HG02981 (cell line): ENCODE results near the gene SYTL3.

Experiments used
- ATAC-seq: cut with Tn5 transposase; IDR thresholded peaks from one replicate; pipeline ENCODE4 v1.9.1; 2021; ENCODE audit warnings: mild to moderate bottlenecking, moderate library complexity; ENCODE audit not compliant: unreplicated experiment

The SYTL3 gene

DNA sequence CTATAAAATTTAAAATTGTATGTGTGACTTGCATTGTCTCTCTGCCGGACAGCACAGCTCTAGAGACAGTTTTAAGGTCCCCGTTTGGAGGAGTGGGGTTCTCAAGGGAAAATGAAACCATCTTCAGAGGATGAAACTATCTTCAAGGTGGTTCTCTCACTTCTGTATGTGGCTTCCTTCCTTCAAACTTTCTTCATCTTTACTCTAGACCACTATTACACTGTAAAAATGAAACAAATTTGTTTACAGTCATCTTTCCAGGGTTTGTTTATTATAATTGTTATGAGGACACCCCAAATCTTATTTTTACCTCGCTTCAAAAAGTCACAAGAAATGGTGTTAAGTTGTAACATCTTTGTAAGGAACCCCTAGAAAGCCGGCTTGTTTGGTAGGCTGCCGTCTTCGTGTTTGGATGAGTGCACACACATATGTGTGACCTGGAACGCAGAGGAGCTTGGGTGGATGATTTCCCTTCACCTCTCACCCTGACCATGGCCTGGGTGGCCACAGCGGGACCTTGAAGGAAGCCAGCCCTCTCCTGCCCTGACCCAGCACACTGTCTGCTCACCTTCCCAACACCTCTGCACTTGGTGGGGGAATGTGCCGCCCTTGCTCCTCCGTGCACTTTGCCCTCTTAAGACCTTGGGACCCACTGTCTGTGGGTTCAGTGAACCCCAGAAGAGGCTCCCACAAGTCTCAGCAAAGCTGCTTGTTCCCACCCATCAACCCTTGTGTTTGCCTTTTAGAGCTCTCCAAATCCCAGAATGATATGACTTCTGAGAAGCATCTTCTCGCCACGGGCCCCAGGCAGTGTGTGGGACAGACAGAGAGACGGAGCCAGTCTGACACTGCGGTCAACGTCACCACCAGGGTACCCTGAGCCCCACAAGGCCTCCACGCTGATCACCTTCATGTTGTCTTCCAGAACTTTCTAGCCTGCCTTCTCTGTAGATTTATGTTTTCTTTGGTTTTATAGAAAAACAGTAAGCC is 67.8 kb downstream of the SYTL3 start:
- peak; percentile 67 for ATAC-seq

DNA sequence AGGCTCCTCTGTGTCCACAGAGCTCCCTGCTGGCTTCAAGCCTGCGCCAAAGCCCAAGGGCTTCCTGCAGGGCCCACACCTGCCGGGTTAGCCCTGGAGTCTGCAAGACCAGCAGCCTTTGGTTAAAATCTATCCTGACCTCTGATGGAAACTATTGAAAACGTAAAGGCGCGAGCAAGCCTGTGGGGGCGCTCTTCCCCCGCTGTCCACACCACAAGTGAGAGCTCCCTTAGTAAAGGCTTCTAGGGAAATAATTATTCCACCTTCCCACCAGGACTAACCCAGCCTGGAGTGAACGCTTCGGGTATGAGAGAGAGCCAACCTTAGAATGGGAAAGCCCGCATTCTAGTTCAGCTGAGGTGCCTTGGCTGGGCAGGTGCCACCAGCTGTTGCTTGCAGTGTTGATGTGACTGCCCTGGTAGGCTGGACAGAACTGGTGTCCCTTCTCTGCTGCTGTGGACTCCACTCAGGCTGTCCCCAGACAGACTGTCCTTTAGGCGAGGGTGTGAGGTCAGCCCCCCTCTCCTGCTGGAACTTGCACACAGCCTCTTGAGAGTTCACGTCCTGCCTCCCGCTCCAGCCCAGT is 68.7 kb downstream of the SYTL3 start:
- ATAC-seq, result no peak

DNA sequence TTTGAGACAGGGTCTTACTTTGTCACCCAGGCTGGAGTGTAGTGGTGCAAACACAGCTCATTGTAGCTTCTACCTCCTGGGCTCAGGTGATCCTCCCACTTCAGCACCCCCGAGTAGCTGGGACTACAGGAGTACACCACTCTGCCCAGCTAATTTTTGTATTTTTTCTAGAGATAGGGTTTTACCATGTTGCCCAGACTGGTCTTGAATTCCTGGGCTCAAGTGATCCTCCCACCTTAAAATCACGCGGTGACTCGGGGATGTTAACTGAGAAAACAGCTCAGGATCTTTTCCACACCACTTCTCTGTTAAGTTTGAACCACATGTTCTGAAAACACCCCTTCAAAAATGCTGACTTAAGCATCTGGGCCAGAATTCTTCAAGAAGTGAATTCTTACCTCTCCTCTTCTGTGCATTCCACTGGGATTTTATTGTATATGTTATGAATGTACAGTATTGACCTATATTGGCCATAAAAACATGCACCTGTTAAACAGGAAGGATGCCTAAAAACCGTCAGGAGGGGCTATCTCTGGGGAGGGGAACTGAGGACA is 72.4 kb downstream of the SYTL3 start:
- no peak for ATAC-seq

DNA sequence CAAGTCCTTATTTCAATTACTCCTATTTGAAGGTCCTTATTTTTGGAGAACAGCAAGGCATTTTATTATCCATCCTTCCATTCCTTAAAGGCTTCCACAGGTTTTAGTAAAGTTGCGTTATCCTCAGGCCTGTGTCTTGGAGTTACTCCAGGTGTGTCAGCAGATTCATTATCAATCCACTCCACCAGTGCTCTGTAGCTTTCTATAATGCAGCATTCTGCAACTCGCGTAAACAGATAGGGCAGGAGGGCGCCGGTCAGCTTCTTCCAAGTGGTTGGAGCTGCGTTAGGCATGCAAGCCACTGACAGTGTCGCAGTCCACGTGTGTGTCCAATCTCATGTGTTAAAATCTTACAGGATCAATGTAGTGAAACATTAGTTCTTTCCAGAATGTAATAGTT is 75.8 kb downstream of the SYTL3 start:
- ATAC-seq, result no peak

DNA sequence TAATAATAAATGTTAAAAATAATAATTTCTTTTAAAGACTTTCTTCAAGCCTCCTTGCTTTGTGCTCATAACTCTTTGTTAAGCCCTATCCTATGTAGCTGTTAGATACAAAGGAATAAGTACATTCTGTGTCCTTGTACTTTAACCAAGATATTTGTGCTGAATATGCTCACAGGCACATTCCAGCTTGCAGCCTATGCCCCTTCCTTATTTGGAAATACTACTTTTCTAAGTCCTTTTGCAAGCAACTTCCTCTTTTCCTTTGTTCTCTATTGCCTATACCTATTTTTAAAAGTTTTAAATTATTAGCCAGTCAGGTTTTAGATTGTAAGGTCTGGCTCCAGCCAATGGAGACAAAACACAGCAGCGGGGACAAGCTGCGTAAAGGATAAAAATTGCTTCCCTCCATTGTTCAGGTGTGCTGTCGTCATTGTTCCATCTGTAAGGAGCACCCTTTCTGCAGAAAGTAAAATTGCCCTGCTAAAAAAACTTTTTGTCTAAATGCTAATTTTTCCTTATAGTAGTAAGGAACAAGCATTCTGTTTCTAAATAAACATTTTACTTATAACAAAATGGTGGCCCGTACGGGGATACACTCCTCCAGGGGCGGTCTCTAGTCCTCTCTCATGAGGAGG is 80.2 kb downstream of the SYTL3 start:
- ATAC-seq, result no peak

DNA sequence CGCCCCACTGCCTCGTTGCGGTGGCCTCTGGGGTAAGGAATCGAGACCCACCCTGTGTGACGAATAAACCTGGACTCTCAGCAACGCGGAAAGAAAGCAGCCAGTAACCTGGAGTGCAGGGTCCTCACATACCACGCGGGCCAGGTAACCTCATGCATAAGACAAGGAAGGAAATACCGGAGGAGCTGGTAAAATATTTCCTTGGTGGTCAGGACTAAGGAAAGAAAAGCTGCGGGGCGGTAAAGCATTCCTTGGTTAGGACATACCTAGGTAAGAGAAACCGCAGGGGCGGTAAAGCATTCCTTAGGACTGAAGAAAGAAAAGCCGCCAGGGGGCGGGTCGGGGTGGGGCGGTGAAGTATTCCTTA is 80.7 kb downstream of the SYTL3 start:
- no peak for ATAC-seq

DNA sequence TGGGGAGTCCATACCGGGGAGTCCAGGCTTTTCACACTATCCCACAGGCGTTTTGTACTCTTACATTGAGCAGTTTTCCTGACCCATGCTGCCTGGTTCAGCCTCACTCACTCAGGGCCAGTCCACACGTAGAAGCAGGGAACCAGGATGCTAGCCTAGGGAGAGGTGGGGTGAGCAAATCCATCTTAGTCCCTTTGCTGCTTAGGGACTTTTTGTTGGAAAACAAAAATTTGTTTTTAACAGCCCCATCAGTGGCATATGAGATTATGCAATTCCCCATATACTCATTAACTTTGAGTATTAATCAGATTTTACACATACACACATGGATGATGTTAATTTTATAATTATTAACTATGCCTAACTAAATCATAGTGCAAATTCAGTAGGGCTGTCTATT is 85.2 kb downstream of the SYTL3 start:
- ATAC-seq, result no peak

DNA sequence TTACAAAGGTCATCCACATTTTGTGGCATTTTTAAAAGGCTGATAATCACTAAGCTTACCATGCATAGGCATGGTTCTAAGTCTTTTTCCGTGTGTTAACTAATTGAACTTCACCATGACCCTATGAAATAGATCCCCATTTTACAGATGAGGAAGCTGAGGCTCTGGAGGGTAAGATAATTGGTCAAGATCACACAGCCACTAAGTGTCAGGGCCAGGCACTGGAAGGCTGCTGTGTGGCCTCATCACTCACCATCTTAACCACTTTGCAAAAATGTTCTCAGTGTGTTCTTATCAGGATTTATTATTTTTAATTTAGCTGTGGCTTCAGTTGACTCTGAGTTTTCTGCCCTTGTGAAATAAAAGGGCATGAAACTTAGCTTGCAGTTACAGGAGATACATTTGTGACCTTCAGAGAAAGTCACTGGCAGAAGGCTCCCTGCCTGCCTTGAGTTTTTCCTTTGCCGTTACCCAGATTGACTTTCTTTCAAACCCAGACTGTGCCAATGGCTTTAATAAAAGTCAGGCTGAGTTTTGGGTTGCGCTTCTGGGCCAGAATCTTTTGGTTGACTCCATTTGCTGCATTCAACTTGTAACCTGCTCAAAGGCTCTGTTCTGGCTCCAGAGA is 87.3 kb downstream of the SYTL3 start:
- ATAC-seq, result no peak

DNA sequence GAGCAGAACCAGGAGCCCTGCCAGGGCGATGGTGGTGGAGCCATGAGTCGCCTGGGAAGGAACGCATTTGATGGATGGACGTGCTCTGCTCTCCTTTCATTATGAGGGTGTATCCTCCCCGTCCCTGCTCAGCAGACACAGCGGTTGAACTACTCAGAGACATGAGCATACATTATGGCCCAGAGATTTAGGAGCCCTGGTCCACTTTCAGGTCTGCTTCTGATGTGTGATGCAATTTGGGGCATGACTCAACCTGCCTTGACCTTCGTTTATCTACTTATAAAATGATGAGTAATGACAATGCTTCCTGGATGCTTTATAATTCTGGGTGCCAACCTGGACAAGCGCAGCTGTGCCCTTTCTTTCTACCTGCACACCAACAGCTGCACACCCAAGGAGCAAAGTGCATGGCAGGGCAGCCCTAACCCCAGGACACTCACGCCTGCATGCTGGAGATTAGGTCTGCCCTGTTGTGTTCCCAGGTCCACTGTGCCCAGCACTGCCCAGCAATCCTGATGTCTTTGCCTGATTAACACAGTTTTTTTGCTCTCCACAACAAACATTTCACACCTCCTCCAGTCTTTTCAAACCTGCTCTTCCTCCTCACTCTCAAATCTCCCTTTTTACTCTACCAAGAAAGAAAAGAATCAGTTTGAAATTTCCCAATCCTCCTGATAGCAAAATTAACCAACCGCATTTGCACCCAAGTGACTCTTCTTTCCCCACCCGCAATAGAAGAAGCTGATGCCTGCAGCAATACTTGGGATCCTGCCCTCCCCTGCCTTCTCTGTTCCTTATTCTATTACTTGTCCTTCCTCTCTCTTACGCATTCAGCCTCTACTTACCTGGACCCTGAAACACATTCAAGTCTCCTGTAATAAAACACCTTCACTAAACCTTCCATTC is 88.1 kb downstream of the SYTL3 start:
- ATAC-seq, result no peak

DNA sequence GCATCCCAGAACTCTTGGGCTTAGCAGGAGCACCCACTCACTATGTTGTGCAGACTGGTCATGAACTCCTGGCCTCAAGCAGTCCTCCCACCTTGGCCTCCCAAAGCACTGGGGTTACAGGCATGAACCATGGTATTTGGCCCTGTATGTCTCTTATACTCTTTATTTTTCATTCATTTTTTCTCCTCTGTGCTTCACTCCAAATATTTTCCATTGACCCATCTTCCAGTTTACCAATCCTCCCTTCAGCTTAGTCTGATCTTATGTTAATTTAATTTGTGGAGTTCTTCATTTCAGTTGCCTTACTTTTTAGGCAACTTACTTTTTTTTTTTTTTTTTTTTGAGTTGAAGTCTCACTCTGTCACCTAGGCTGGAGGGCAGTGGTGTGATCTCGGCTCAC is 89.8 kb downstream of the SYTL3 start:
- no peak for ATAC-seq

DNA sequence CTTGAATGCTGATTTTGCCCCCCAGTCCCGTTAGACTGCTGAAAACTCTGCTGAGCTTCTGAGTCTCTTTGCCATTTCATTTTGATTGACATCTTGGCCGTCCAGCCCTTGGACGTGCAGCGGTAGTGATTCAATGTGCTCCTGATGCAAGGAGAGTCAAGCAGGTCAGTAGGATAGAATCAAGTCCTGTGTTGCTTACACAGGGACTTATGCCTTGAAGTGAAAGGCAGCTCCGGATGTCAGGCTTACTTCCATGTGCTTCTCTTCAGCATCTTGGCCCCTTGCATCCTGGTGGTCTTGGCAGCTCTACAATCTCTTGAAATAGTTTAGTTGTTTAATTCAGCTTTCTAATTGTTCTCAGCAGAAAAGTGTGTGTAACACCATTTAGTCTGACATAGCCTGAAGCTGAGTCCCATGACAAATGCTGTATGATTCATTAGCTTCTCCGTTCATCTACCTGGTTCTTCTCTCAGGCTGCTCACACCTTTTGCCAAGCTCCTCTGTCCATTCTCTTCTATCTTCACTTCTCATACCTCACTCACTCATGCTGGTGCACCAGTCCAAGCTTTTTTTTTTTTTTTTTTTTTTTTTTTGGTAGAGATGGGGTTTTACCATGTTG is 93.3 kb downstream of the SYTL3 start:
- no peak for ATAC-seq

DNA sequence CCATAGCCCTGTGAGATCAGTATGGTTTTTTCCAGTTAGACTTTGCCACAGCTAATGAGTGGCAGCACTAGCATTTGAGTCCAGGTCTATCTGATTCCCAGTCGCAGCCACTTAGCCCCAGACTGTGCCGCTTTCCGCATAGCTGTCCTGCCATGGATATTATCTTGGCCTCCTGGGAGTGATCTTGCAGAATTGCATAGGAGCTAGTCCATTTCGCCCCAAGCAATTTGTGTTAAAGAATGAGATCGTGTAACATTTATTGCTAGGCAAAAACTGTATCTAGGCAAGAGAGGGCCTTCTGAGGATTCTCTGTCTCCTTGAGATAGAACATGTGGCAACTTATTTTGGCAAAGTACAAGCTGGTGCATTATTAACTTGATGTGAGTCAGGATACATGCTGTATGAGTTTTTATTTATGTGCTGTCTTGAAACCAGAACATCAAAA is 95.2 kb downstream of the SYTL3 start:
- no peak for ATAC-seq

DNA sequence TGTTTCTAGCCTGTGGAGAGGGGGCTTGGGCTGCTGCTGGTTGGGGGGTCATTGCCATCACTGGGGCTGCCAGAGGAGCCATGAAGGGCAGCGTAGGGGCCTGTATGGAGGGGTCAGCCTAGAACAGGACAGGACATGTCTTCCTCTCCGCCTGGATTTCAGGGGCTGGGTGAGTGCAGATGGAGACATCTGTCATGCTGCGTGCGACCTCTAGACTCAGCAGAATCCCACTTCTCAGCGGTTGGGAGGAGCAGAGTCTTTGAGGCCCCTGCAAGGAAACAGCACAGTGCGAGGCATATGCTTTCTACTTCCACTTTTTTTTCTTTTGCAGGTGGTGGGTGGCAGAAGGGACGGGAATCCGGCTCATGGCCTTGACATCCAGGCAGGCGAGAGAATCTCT is 101.4 kb downstream of the SYTL3 start:
- ATAC-seq, result no peak

DNA sequence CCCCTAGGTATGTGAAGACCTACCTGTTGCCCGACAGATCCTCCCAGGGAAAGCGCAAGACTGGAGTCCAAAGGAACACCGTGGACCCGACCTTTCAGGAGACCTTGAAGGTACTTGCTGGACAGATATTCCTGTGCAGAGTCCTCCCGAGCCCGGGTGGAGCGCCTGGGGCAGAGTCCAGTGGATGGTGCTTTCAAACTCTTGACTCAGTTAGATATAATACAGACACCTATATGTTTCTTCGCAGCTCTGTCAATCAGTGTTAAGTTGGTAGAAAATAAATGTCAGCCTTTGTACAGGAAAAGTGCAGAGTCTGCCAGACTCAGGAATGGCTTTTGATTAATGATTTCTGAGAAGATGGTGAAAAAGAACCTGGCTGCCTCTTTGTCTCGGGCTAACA is 102.1 kb downstream of the SYTL3 start:
- ATAC-seq, result no peak

DNA sequence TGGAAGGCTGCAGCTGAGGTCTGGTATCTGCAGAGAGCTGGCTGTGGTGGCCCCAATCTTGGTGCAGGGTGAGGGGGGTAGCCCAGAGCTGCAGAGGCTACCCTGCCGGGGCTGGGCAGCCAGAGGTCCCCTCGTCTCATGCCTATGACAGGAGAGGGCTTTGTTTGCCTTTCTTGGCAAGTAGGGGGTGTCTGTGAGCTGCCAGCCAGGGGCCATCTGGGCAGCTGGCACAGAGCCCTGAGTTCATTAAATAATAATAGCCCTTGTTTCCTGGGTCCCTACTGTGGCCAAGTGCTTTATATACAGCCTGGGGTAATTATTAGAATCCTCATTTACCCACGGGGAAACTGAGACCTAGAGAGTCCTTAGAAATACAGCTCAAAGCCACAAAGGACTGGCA is 102.8 kb downstream of the SYTL3 start:
- no peak for ATAC-seq

DNA sequence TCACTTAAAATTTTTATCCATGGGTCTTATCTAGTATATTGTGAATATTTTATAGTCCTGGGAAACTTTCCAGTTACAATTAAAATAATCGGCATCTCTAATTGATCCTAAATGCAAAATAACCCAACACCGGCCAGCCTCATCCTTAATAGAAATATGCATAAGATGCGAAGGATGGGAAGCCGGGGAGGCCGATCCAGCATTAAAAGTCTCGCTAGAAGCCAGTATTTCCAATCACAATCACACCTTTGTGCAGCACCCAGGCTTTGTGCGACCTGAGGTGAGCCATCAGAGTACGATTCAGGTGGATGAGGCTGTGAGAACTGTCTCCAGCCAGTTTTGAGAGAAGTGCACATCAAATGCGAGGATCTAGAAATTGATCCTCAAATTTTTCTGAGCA is 104.0 kb downstream of the SYTL3 start:
- ATAC-seq, result no peak

DNA sequence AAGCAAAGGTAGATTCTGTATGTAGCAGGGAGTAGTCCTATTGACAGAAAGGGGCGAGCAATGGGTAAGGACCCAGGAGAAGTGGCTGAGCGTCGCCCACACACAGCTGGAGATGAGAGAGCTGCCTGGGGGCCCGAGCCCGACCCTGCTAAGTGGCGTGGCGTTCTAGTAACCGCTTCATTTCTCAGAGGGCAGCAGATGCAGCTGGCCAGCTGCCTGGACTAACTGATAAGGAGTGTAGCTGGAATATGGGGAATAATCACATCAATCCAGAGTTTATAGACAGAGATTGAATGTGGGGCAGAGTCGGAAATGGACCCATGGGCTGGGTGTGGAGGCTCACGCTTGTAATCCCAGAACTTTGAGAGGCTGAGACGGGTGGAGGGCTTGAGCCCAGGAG is 104.9 kb downstream of the SYTL3 start:
- no peak for ATAC-seq

DNA sequence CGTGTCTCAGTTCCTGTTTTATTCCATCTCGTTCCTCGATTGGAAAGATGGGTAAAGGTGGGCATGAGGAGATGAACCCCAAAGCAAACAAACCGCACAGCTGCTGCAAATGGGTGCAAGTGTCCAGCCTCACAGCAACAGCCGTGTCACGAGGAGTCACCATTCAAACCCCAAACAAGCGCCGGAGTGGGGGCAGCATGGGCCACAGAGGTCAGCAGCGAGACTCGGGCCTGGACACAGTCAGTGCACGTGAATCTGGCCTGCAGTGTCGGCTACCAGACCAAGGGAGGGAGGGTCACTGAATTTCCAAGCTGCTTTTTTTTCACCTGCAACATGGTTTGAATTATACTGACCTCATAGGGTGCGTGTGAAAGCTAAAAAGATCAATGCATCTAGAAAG is 105.8 kb downstream of the SYTL3 start:
- ATAC-seq, result no peak

DNA sequence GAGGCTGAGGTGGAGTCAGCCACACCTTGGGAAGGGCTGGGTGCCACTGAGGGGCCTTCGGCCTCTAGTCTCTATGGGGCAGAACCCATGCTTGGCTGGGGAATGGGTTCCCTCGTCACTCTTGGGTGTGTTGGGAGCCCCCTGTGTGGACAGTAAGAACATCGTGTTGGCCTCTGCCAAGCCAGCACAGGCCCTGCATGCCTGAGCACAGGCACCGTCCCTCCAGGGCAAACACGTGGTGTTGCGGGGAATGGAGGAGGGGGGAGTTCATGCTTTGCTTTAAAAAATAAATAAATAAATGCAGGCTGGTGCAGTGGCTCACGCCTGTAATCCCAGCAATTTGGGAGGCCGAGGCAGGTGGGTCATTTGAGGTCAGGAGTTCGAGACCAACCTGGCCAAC is 106.3 kb downstream of the SYTL3 start:
- no peak for ATAC-seq
